22Rv1 (cell line): ENCODE results near the gene PARD6G.

Experiments used
- H3K27ac ChIP-seq: fragments of 450-650 bp; 2 replicates; pipeline ENCODE4 v1.5.1; 2017
- CTCF ChIP-seq: fragments of 450-650 bp; IDR thresholded peaks from 2 replicates; pipeline ENCODE4 v1.5.1; 2017; ENCODE audit warnings: mild to moderate bottlenecking
- ZFX ChIP-seq: fragments of 450-650 bp; IDR thresholded peaks from 2 replicates; pipeline ENCODE4 v1.6.1; 2017; ENCODE audit warnings: antibody characterized with exemption, borderline replicate concordance

Gene PARD6G

GRCh38 chr18:80253871-80254492 lies 6.7 kb upstream of the PARD6G start:
- TF ChIP-seq CTCF (no peak), ZFX (no peak)
- H3K27ac ChIP-seq, result no peak overlapping the region

GRCh38 chr18:80253236-80253635 lies 5.9 kb upstream of the PARD6G start:
- no peak for TF ChIP-seq ZFX
- TF ChIP-seq CTCF, result no peak
- H3K27ac ChIP-seq, result no peak overlapping the region

GRCh38 chr18:80252136-80252535 lies 4.8 kb upstream of the PARD6G start:
- TF ChIP-seq CTCF (no peak), ZFX (no peak)
- no peak overlapping the region for H3K27ac ChIP-seq

- no peak for TF ChIP-seq CTCF
- TF ChIP-seq ZFX, result no peak
These were observed 4.4 kb upstream of the PARD6G start for GRCh38 chr18:80251700-80252099.

GRCh38 chr18:80250740-80251364 lies 3.5 kb upstream of the PARD6G start:
- no peak overlapping the region for H3K27ac ChIP-seq
- TF ChIP-seq ZFX, result no peak
- no peak for TF ChIP-seq CTCF

More at GRCh38 chr18:80251700-80252099, 4.4 kb upstream of the PARD6G start:
- H3K27ac ChIP-seq, result no peak overlapping the region

- H3K27ac ChIP-seq, result no peak overlapping the region
- TF ChIP-seq ZFX (no peak), CTCF (no peak)
These were observed 2.1 kb upstream of the PARD6G start for GRCh38 chr18:80249217-80250093.
